SK-N-MC (cell line): ENCODE data around the gene DLL1.

Experiments used
- DNase-seq: peaks from one replicate; pipeline ENCODE4 v3.0.0-alpha.2; 2011; ENCODE audit warnings: low read depth, low spot score
- H3K27ac ChIP-seq: fragments of 200-600 bp; sonication (generic); 2 replicates; pipeline ENCODE4 v1.5.1; 2016; ENCODE audit warnings: mixed run types
- H3K36me3 ChIP-seq: fragments of 200-600 bp; sonication (generic); 2 replicates; pipeline ENCODE4 v1.6.1; 2017; ENCODE audit warnings: antibody characterized with exemption, low read length, mixed read lengths; ENCODE audit not compliant: insufficient read depth
- H3K4me3 ChIP-seq: fragments of 200-600 bp; sonication (generic); 2 replicates; pipeline ENCODE4 v1.5.1; 2016
- H3K9ac ChIP-seq: fragments of 200-600 bp; sonication (generic); 2 replicates; pipeline ENCODE4 v1.8.0; 2017; ENCODE audit warnings: mixed run types, mixed read lengths; ENCODE audit not compliant: insufficient read length
- H3K9me3 ChIP-seq: fragments of 200-600 bp; sonication (generic); 2 replicates; pipeline ENCODE4 v1.6.1; 2017; ENCODE audit warnings: low read depth, mild to moderate bottlenecking, antibody characterized with exemption, low read length, moderate library complexity, mixed read lengths
- EZH2 ChIP-seq: fragments of 200-600 bp; sonication (generic); IDR thresholded peaks from one replicate; pipeline ENCODE4 v1.6.1; 2017; ENCODE audit warnings: antibody characterized with exemption
- FOXP2 ChIP-seq: optimal IDR thresholded peaks from 2 replicates; pipeline ENCODE3; 2011; ENCODE audit warnings: mild to moderate bottlenecking, moderate library complexity; ENCODE audit not compliant: insufficient read depth; ENCODE audit errors: extremely low read length, control extremely low read depth
- POLR2AphosphoS5 ChIP-seq: IDR thresholded peaks from 2 replicates; pipeline ENCODE4 v1.6.1; 2012; ENCODE audit warnings: mild to moderate bottlenecking, low read depth, low read length, borderline replicate concordance

Gene DLL1

GRCh38 chr6:170273191-170273590, 17.7 kb downstream of the DLL1 start:
- H3K27ac ChIP-seq = no peak overlapping the region
- H3K9ac ChIP-seq = no peak overlapping the region
- TF ChIP-seq POLR2AphosphoS5 = no peak
- no peaks in the 10 kb centered on the region for H3K36me3 ChIP-seq
- no peak for DNase-seq
- H3K4me3 ChIP-seq = no peak overlapping the region
- H3K9me3 ChIP-seq = no peaks in the 10 kb centered on the region

GRCh38 chr6:170272341-170273065, 18.4 kb downstream of the DLL1 start:
- no peak overlapping the region for H3K4me3 ChIP-seq
- TF ChIP-seq FOXP2 (no peak), EZH2 (no peak), POLR2AphosphoS5 (no peak)
- H3K36me3 ChIP-seq = no peaks in the 10 kb centered on the region
- H3K27ac ChIP-seq = no peak overlapping the region
- DNase-seq = no peak
- no peak overlapping the region for H3K9ac ChIP-seq
- no peaks in the 10 kb centered on the region for H3K9me3 ChIP-seq

- no peaks in the 10 kb centered on the region for H3K9me3 ChIP-seq
- no peak overlapping the region for H3K9ac ChIP-seq
- H3K4me3 ChIP-seq = no peak overlapping the region
- no peak for TF ChIP-seq FOXP2
- TF ChIP-seq POLR2AphosphoS5 = no peak
- no peak for TF ChIP-seq EZH2
- no peaks in the 10 kb centered on the region for H3K36me3 ChIP-seq
- DNase-seq = no peak
- H3K27ac ChIP-seq = no peak overlapping the region
These were observed 19.0 kb downstream of the DLL1 start for GRCh38 chr6:170271771-170272314.

- no peaks in the 10 kb centered on the region for H3K36me3 ChIP-seq
- DNase-seq = no peak
- TF ChIP-seq FOXP2 = no peak
- TF ChIP-seq EZH2 = no peak
- H3K9me3 ChIP-seq = no peaks in the 10 kb centered on the region
- H3K27ac ChIP-seq = no peak overlapping the region
- no peak overlapping the region for H3K4me3 ChIP-seq
- no peak overlapping the region for H3K9ac ChIP-seq
These were observed 19.8 kb downstream of the DLL1 start for GRCh38 chr6:170270984-170271593.

- no peak overlapping the region for H3K4me3 ChIP-seq
- TF ChIP-seq EZH2 (no peak), POLR2AphosphoS5 (no peak), FOXP2 (no peak)
- no peaks in the 10 kb centered on the region for H3K9me3 ChIP-seq
- no peak overlapping the region for H3K27ac ChIP-seq
- no peaks in the 10 kb centered on the region for H3K36me3 ChIP-seq
- no peak overlapping the region for H3K9ac ChIP-seq
- DNase-seq = no peak
These were observed 20.9 kb downstream of the DLL1 start for GRCh38 chr6:170269846-170270541.

- Histone ChIP-seq H3K9me3 (no peaks in the 10 kb centered on the region), H3K27ac (no peak overlapping the region), H3K4me3 (no peak overlapping the region), H3K36me3 (no peaks in the 10 kb centered on the region), H3K9ac (no peak overlapping the region)
- TF ChIP-seq EZH2 = no peak
- DNase-seq = no peak
These were observed 21.6 kb downstream of the DLL1 start for GRCh38 chr6:170269151-170269845.

- Histone ChIP-seq H3K27ac (no peak overlapping the region), H3K4me3 (no peak overlapping the region), H3K9ac (no peak overlapping the region), H3K36me3 (no peaks in the 10 kb centered on the region), H3K9me3 (no peaks in the 10 kb centered on the region)
- TF ChIP-seq FOXP2 (no peak), EZH2 (no peak), POLR2AphosphoS5 (no peak)
- DNase-seq = no peak
These were observed 22.4 kb downstream of the DLL1 start for GRCh38 chr6:170268216-170269129.

- no peaks in the 10 kb centered on the region for H3K36me3 ChIP-seq
- no peak overlapping the region for H3K4me3 ChIP-seq
- H3K9me3 ChIP-seq = no peaks in the 10 kb centered on the region
- no peak for DNase-seq
- no peak overlapping the region for H3K27ac ChIP-seq
- TF ChIP-seq POLR2AphosphoS5 (no peak), EZH2 (no peak), FOXP2 (no peak)
- no peak overlapping the region for H3K9ac ChIP-seq
These were observed 23.2 kb downstream of the DLL1 start for GRCh38 chr6:170267688-170268087.
